ENCODE measurements around the gene G3BP2. TPM values are rescaled to one million over a fixed set of nuclear protein-coding genes. Genes with fewer than 3 reads are reported as not detected.

The G3BP2 gene
- total and polyA plus RNA-seq, 10 of the 15 experiments (the other 5 are each of a cell fraction or from before 2014, with no cell fraction given) = 22.2 to 176 (median 102) TPM

DNA sequence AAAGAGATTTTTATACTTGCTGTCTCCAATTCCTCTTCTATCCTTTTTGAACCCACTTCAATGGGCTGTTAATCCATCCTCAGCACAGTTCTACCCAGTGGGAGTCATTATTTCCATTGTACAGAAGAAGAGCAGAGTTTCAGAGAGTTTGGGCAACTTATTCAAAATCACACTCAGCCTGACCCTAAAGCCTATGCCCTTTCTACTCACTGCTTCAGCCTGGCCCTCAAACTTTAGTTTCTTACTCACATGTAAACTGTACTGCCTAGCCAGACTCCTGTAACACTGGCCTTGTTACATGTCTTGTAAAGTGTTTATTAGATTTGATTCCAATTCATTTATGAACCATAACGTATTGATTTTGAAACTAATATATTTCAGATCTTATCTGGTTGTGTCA, 26.1 kb upstream of the G3BP2 start:
- H3K4me2 ChIP-seq (ENCODE audit: control insufficient read depth, insufficient read depth) = no peak overlapping the region; the same call in 1 of the 2 replicates
- H3K27me3 ChIP-seq (replicated peaks in 1 of 2; ENCODE audit: control insufficient read depth in 2 of 2, insufficient read depth in 2 of 2, low read length in 1 of 2) = no peaks in the 10 kb centered on the region
- no peaks in the 10 kb centered on the region for H3K79me2 ChIP-seq (ENCODE audit: control insufficient read depth, insufficient read depth, low read length)
- ATAC-seq (peak; percentile 60), DNase-seq (ENCODE audit: low read depth, low spot score) (no peak), FAIRE-seq (no peak)
- 0% methylated on average over 1 of the region's 1 CpG for WGBS (ENCODE audit: insufficient coverage, insufficient replicate concordance, low lambda C conversion rate, missing lambda C conversion rate)
- ChIA-PET CTCF (interaction anchor here (2.2 to 2.3 kb wide), 2 partner anchors 11 to 28 kb away, joined by 9 read pairs; no protein-coding TSS in a partner anchor), SMC1A (ENCODE audit: uncharacterized antibody, unreplicated experiment) (interaction anchor here (1.2 to 2.2 kb wide), 3 partner anchors 24 to 124 kb away, joined by 4 to 11 read pairs (median 8); partner anchors contain the start of genes G3BP2 and USO1), POLR2A (interaction anchor here (1.1 to 2.3 kb wide), 2 partner anchors 25 to 33 kb away, joined by 3 to 9 read pairs; partner anchors contain the start of gene USO1), RAD21 (ENCODE audit: unreplicated experiment) (no interaction called here)
- peak overlapping the region; percentile 95 for H2AFZ ChIP-seq (ENCODE audit: control insufficient read depth, low read depth, low read length)
- no peaks in the 10 kb centered on the region for H4K20me1 ChIP-seq (ENCODE audit: control insufficient read depth, insufficient read depth)
- H3K36me3 ChIP-seq (ENCODE audit: control insufficient read depth in 2 of 2, insufficient read depth in 2 of 2, low read length in 1 of 2) = no peaks in the 10 kb centered on the region
- H3K4me3 ChIP-seq = peak overlapping the region; percentile 54; the same call in 1 of the 2 replicates
- peak overlapping the region; percentile 90 for H3K27ac ChIP-seq (ENCODE audit: control insufficient read depth, insufficient read depth)
- BruUV-seq (replicated peaks) = no TSS peak
- H3K9me3 ChIP-seq (replicated peaks; ENCODE audit: control insufficient read depth, insufficient read depth, low read length) = no peaks in the 10 kb centered on the region
- intact Hi-C loops (cut with micrococcal nuclease; ENCODE audit: unreplicated experiment) = loop anchor here (2.0 kb wide), 1 partner anchor 26 kb away; the partner anchor contains the start of gene G3BP2
- peaks cover 21% of the 10 kb centered on the region for H3K4me1 ChIP-seq (ENCODE audit: control insufficient read depth, insufficient read depth, low read length)
- H3K9ac ChIP-seq (ENCODE audit: control insufficient read depth, insufficient read depth, low read length) = no peak overlapping the region; the same call in 1 of the 2 replicates
- in situ Hi-C loops (cut with MboI) = no loop called here
- TF ChIP-seq RCOR1 (conservative IDR thresholded peaks at IDR 0.05; ENCODE audit: low read depth, low read length) (no peak), RELA (IDR thresholded peaks at IDR 0.05; ENCODE audit: borderline replicate concordance, partially characterized antibody) (no peak)
- TF ChIP-seq, protein P1, sequence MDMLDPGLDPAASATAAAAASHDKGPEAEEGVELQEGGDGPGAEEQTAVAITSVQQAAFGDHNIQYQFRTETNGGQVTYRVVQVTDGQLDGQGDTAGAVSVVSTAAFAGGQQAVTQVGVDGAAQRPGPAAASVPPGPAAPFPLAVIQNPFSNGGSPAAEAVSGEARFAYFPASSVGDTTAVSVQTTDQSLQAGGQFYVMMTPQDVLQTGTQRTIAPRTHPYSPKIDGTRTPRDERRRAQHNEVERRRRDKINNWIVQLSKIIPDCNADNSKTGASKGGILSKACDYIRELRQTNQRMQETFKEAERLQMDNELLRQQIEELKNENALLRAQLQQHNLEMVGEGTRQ (IDR thresholded peaks at IDR 0.05; ENCODE audit: borderline replicate concordance, low read depth, low read length) = no peak

DNA sequence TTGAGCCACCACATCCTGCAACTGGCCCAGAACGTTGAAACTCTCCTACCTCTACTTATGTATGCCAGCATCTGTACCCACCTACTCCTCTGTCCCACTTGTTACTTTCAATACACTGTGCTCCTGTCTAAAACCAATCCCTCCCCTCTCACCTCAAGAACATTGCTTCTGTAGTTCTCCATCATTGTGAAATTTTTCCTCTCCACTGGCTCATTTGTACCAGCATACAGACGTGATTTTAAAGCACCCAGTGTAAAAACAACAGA, 25.7 kb upstream of the G3BP2 start:
- Histone ChIP-seq H3K27ac (ENCODE audit: control insufficient read depth, insufficient read depth) (peak overlapping the region; percentile 90), H3K9ac (ENCODE audit: control insufficient read depth, insufficient read depth, low read length) (peak overlapping the region; percentile 71; the same call in 1 of the 2 replicates)
- FAIRE-seq = no peak

More for the DNA sequence above, 25.7 kb upstream of the G3BP2 start:
- in situ Hi-C loops (cut with MboI) (no loop called here), intact Hi-C loops (cut with micrococcal nuclease; ENCODE audit: unreplicated experiment) (loop anchor here (1.0 to 2.0 kb wide), 2 partner anchors 25 to 26 kb away; partner anchors contain the start of genes G3BP2 and USO1)
- peak overlapping the region; percentile 54; the same call in 1 of the 2 replicates for H3K4me3 ChIP-seq
- no peaks in the 10 kb centered on the region for H3K79me2 ChIP-seq (ENCODE audit: control insufficient read depth, insufficient read depth, low read length)
- no peaks in the 10 kb centered on the region for H4K20me1 ChIP-seq (ENCODE audit: control insufficient read depth, insufficient read depth)
- H3K27me3 ChIP-seq (replicated peaks in 1 of 2; ENCODE audit: control insufficient read depth in 2 of 2, insufficient read depth in 2 of 2, low read length in 1 of 2) = no peaks in the 10 kb centered on the region
- 3% methylated on average over 2 of the region's 2 CpGs for WGBS (ENCODE audit: insufficient coverage, insufficient replicate concordance, low lambda C conversion rate, missing lambda C conversion rate)
- H2AFZ ChIP-seq (ENCODE audit: control insufficient read depth, low read depth, low read length) = peak overlapping the region; percentile 95
- RAD21 ChIA-PET (ENCODE audit: unreplicated experiment) = interaction anchor here (1.0 to 1.6 kb wide), 2 partner anchors 12 to 27 kb away, joined by 3 read pairs; no protein-coding TSS in a partner anchor
- SMC1A ChIA-PET (ENCODE audit: uncharacterized antibody, unreplicated experiment) = interaction anchor here (0.8 to 2.2 kb wide), 4 partner anchors 11 to 124 kb away, joined by 3 to 11 read pairs (median 6); partner anchors contain the start of genes G3BP2 and USO1
- H3K4me2 ChIP-seq (ENCODE audit: control insufficient read depth, insufficient read depth) = peak overlapping the region; percentile 90
- H3K4me1 ChIP-seq (ENCODE audit: control insufficient read depth, insufficient read depth, low read length) = peaks cover 21% of the 10 kb centered on the region
- H3K36me3 ChIP-seq (ENCODE audit: control insufficient read depth in 2 of 2, insufficient read depth in 2 of 2, low read length in 1 of 2) = no peaks in the 10 kb centered on the region
- ATAC-seq (peak; percentile 69), DNase-seq (ENCODE audit: low read depth, low spot score) (no peak)
- no TSS peak for BruUV-seq (replicated peaks)
- CTCF ChIA-PET = interaction anchor here (0.8 to 2.3 kb wide), 5 partner anchors 11 to 27 kb away, joined by 3 to 9 read pairs (median 4); partner anchors contain the start of gene USO1
- POLR2A ChIA-PET = interaction anchor here (1.1 to 2.3 kb wide), 2 partner anchors 25 to 34 kb away, joined by 3 to 9 read pairs; partner anchors contain the start of gene USO1
- TF ChIP-seq SUPT20H (IDR thresholded peaks at IDR 0.05; ENCODE audit: borderline replicate concordance, control insufficient read depth, low read depth, low read length) (no peak), SMAD1 (IDR thresholded peaks at IDR 0.05; ENCODE audit: low read depth, partially characterized antibody) (no peak), STAT3 (IDR thresholded peaks at IDR 0.05; ENCODE audit: low read depth, low read length) (no peak), BHLHE40 (IDR thresholded peaks at IDR 0.05; ENCODE audit: borderline replicate concordance in 1 of 2, low read depth in 2 of 2, low read length in 1 of 2) (peak in 1 of 2 experiments; percentile 4; a peak in 1 of 4 replicates)
- H3K9me3 ChIP-seq (replicated peaks; ENCODE audit: control insufficient read depth, insufficient read depth, low read length) = no peaks in the 10 kb centered on the region
